Measurements from ENCODE around the gene HDAC10. TPM values are rescaled to one million over a fixed set of nuclear protein-coding genes. Genes with fewer than 3 reads are reported as not detected.

HDAC10 gene
- total RNA-seq, 6 donors from 2014 or later: 33.0 to 202 (median 53.1) TPM

DNA sequence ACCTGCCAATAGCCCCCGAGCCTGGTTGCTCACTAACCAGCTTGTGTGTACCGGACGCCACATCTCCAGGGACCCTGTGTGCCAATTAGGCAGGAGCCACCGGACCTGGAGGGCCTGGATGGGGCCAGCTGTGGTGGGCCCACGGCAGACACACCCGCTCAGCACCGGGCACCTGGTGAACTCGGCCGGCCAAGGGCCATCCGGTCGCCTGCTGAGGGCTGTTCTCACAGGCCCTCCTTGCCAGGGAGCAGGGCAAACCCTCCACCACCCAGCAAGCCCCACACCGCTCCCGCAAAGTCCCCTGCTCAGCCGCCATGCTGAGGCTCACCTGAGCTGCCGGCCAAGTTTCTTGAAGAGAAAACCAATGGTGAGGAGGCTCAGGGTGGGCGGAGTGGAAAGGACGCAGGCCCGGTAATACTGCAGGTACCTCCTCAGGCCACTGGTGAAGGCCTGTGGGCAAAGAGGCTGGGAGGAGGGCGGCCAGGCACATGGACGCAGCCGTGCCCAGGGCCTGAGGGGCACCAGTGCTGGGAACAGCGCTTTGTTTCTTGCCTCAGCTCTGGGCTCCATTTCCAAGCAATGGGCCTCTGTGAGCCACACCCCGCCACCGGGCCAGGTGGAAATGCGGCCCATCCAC is 23.4 kb downstream of the HDAC10 start:
- no peaks in the 10 kb centered on the region for H3K9me3 ChIP-seq
- DNase-seq (peak; percentile 12 to 77), ATAC-seq (ENCODE audit: low FRiP score in 2 of 2) (no peak)
- no peaks in the 10 kb centered on the region for H3K4me1 ChIP-seq
- H3K27me3 ChIP-seq: no peaks in the 10 kb centered on the region
- TF ChIP-seq CTCF (IDR thresholded peaks at IDR 0.05) (no peak), POLR2AphosphoS5 (IDR thresholded peaks at IDR 0.05) (no peak), POLR2A (IDR thresholded peaks at IDR 0.05) (no peak), EP300 (IDR thresholded peaks at IDR 0.05) (no peak)
- H3K36me3 ChIP-seq: peaks cover 14 to 83% (median 52%) of the 10 kb centered on the region in 4 donors
- WGBS, 2 donors: 91 to 92% methylated on average over 16 to 23 of the region's 25 CpGs
- H3K27ac ChIP-seq: no peak overlapping the region
- H3K4me3 ChIP-seq: no peak overlapping the region

- TF ChIP-seq CTCF (IDR thresholded peaks at IDR 0.05): no peak
- TF ChIP-seq EP300 (IDR thresholded peaks at IDR 0.05): no peak
- TF ChIP-seq POLR2A (IDR thresholded peaks at IDR 0.05): no peak
- no peak for TF ChIP-seq POLR2AphosphoS5 (IDR thresholded peaks at IDR 0.05)
- H3K4me3 ChIP-seq: no peak overlapping the region
- H3K27ac ChIP-seq: no peak overlapping the region
- DNase-seq (peak in 1 of 2 donors; percentile 59), ATAC-seq (ENCODE audit: low FRiP score in 2 of 2) (no peak)
- 88 to 97% methylated on average over 18 of the region's 18 CpGs for WGBS, 2 donors
- peaks cover 17 to 83% (median 57%) of the 10 kb centered on the region in 4 donors for H3K36me3 ChIP-seq
- no peaks in the 10 kb centered on the region for H3K9me3 ChIP-seq
- H3K4me1 ChIP-seq: no peaks in the 10 kb centered on the region
- no peaks in the 10 kb centered on the region for H3K27me3 ChIP-seq
Measured at GRCh38 chr22:50226875-50227165, 24.2 kb downstream of the HDAC10 start.

DNA sequence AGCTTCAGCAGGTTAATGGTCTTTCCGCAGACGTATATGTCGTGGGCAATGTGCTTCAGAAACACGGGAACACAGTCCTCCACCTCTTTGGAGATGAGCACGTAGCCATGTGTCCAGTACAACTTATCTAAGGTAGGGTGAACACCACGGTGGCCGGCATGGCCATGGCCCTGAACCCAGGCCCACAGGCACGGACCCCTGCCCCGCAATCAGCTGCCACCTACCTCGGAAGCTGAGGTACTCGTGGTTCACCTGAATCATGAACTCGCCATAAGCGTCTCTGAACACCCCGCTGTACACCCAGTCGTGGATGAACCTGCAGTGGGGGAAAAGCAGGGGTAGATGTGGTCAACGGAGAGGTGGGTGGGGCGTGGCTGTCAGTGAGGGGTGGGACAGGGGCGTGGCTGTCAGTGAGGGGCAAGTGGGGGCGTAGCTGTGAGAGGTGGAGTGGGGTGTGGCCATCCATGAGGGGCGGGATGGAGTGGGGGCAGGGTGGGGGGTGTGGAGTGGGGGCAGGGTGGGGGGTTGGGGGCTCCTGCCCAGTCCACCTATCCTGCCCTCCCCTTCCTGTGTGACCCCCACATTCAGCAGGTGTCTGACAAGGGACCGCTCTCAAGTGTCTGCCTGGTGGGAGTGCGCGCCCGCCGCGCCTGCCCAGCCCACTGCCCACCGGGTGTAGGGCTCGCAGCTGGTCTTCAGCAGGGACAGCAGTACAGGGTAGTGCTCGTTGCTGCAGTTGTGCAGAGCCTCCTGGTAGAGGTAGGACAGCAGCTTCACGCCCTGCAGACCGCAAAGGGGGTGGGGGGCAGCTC is 24.8 kb downstream of the HDAC10 start:
- DNase-seq (peak; percentile 15 to 65), ATAC-seq (ENCODE audit: low FRiP score in 2 of 2) (no peak)
- Histone ChIP-seq H3K4me1 (no peaks in the 10 kb centered on the region), H3K27ac (no peak overlapping the region), H3K4me3 (no peak overlapping the region), H3K27me3 (no peaks in the 10 kb centered on the region), H3K36me3 (peaks cover 18 to 88% (median 61%) of the 10 kb centered on the region in 4 donors), H3K9me3 (no peaks in the 10 kb centered on the region)
- TF ChIP-seq POLR2AphosphoS5 (IDR thresholded peaks at IDR 0.05): no peak
- TF ChIP-seq POLR2A (IDR thresholded peaks at IDR 0.05): no peak
- no peak for TF ChIP-seq CTCF (IDR thresholded peaks at IDR 0.05)
- TF ChIP-seq EP300 (IDR thresholded peaks at IDR 0.05): no peak
- WGBS, 2 donors: 89 to 91% methylated on average over 29 to 31 of the region's 31 CpGs

DNA sequence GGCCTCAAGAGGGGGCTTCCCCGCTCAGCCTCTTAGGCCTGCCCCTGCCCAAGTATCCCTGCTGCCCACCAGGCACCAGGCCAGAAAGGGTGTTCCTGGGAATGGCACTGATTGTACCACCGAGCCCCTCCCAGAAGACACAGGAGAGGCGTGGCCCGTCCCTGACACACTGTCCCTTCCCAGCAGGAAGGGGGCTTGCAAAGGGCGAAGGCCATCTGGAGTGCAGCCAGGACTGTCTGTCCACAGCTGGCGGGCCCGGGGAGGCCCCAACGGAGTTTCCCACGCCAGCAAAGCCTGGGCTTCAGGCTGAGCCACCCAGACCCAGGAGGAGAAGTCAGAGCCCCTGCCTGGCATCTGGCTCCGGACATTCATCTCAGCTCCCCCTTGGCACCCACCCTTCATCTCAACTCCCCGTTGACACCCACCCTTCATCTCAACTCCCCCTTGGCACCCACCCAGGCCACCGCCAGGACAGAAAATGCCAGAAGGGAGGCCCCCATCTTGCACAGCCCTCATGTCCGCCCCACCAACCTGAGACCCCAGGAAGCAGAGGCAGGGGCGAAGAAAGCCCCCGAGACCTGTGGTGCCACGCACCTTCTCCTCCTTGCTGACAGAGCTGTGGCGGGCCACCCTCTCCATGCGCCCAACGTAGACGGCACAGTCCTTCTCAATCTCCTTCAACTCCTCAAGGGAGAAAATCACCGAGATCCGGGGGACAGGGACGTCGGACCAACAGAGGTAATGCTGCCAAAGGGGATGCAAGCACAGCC is 25.7 kb downstream of the HDAC10 start:
- TF ChIP-seq POLR2AphosphoS5 (IDR thresholded peaks at IDR 0.05) (no peak), POLR2A (IDR thresholded peaks at IDR 0.05) (no peak), CTCF (IDR thresholded peaks at IDR 0.05) (no peak), EP300 (IDR thresholded peaks at IDR 0.05) (no peak)
- DNase-seq: peak; percentile 15 to 46
- H3K4me3 ChIP-seq: no peak overlapping the region
- H3K27ac ChIP-seq: no peak overlapping the region
- H3K4me1 ChIP-seq: no peaks in the 10 kb centered on the region
- no peaks in the 10 kb centered on the region for H3K27me3 ChIP-seq
- WGBS, 2 donors: 85 to 88% methylated on average over 17 to 24 of the region's 24 CpGs
- peaks cover 24 to 97% (median 69%) of the 10 kb centered on the region in 4 donors for H3K36me3 ChIP-seq
- no peaks in the 10 kb centered on the region for H3K9me3 ChIP-seq
- no peak for ATAC-seq (ENCODE audit: low FRiP score in 2 of 2)
